Smooth muscle cell (in vitro differentiated cells): Measurements from ENCODE around the gene MSS51. TPM values are rescaled to one million over a fixed set of nuclear protein-coding genes. Genes with fewer than 3 reads are reported as not detected.

Experiments
- polyA plus RNA-seq: library from polyadenylated mRNA; unstranded; fragments of >200 nt; fragmentation: Nextera tagmentation; extraction: Ambion mirVana; gene quantifications from 2 replicates; pipeline ENCODE4 v1.2.1, GENCODE V29; 2016
- total RNA-seq: library from RNA; depleted of rRNA; stranded (reverse); fragments of >200 nt; gene quantifications from 2 replicates; pipeline ENCODE4 v1.2.3, GENCODE V29; 2014

The MSS51 gene
- total and polyA plus RNA-seq, 2 experiments from 2014 or later = 0.66 to 2.4 TPM

Other genes with a start within 250 kb of the MSS51 start
- gene DNAJC9, start 186.3 kb downstream of the MSS51 start, total RNA-seq = 22.1 and 32.1 TPM in 2 replicates
- 19.7 and 22.1 TPM in 2 replicates for gene DNAJC9, start 186.3 kb downstream of the MSS51 start, polyA plus RNA-seq
- gene MRPS16, start 180.9 kb downstream of the MSS51 start, total RNA-seq = 37.4 and 42.1 TPM in 2 replicates
- gene MRPS16, start 180.9 kb downstream of the MSS51 start, polyA plus RNA-seq = 82.6 and 93.5 TPM in 2 replicates
- 0.22 and 0.31 TPM in 2 replicates for gene CFAP70, start 74.7 kb downstream of the MSS51 start, total RNA-seq
- 0.08 and 0.41 TPM in 2 replicates for gene CFAP70, start 74.7 kb downstream of the MSS51 start, polyA plus RNA-seq
- gene ANXA7, start 19.5 kb downstream of the MSS51 start, total RNA-seq = 54.4 and 57.6 TPM in 2 replicates
- 52.6 and 59.1 TPM in 2 replicates for gene ANXA7, start 19.5 kb downstream of the MSS51 start, polyA plus RNA-seq
- 53.0 and 61.9 TPM in 2 replicates for gene PPP3CB, start 62.5 kb upstream of the MSS51 start, total RNA-seq
- 14.9 and 15.1 TPM in 2 replicates for gene PPP3CB, start 62.5 kb upstream of the MSS51 start, polyA plus RNA-seq
- gene USP54, start 157.8 kb upstream of the MSS51 start, total RNA-seq = 8.2 and 10.2 TPM in 2 replicates
- gene USP54, start 157.8 kb upstream of the MSS51 start, polyA plus RNA-seq = 3.1 and 6.8 TPM in 2 replicates
- gene MYOZ1, start 207.9 kb upstream of the MSS51 start, total RNA-seq = 2.4 and 3.9 TPM in 2 replicates
- 1.7 and 5.6 TPM in 2 replicates for gene MYOZ1, start 207.9 kb upstream of the MSS51 start, polyA plus RNA-seq
- gene SYNPO2L, start 222.5 kb upstream of the MSS51 start, total RNA-seq = not detected in 2 replicates
- 0.18 and 0.25 TPM in 2 replicates for gene SYNPO2L, start 222.5 kb upstream of the MSS51 start, polyA plus RNA-seq